ENCODE measurements around the gene VTI1A. TPM values are rescaled to one million over a fixed set of nuclear protein-coding genes. Genes with fewer than 3 reads are reported as not detected.

Gene VTI1A
- total and polyA plus RNA-seq, 2 experiments from 2014 or later = 26.8 to 31.0 TPM

- Histone ChIP-seq H2AFZ (no peak overlapping the region), H3K9me2 (ENCODE audit: insufficient read depth) (no peaks in the 10 kb centered on the region), H3K4me1 (ENCODE audit: insufficient read depth) (peaks cover 47% of the 10 kb centered on the region), H4K20me1 (replicated peaks; ENCODE audit: insufficient read depth) (no peaks in the 10 kb centered on the region), H3K79me2 (replicated peaks; ENCODE audit: insufficient read depth) (no peaks in the 10 kb centered on the region), H3F3A (replicated peaks; ENCODE audit: low read depth) (peaks cover 8% of the 10 kb centered on the region; the same call in 1 of the 2 replicates), H3K4me3 (no peak overlapping the region), H3K27me3 (ENCODE audit: insufficient read depth) (no peaks in the 10 kb centered on the region), H3K4me2 (peak overlapping the region; percentile 44), H3K27ac (ENCODE audit: low read depth) (peak overlapping the region; percentile 51; the same call in 1 of the 2 replicates), H3K36me3 (ENCODE audit: insufficient read depth) (no peaks in the 10 kb centered on the region)
- TF ChIP-seq, protein P1, sequence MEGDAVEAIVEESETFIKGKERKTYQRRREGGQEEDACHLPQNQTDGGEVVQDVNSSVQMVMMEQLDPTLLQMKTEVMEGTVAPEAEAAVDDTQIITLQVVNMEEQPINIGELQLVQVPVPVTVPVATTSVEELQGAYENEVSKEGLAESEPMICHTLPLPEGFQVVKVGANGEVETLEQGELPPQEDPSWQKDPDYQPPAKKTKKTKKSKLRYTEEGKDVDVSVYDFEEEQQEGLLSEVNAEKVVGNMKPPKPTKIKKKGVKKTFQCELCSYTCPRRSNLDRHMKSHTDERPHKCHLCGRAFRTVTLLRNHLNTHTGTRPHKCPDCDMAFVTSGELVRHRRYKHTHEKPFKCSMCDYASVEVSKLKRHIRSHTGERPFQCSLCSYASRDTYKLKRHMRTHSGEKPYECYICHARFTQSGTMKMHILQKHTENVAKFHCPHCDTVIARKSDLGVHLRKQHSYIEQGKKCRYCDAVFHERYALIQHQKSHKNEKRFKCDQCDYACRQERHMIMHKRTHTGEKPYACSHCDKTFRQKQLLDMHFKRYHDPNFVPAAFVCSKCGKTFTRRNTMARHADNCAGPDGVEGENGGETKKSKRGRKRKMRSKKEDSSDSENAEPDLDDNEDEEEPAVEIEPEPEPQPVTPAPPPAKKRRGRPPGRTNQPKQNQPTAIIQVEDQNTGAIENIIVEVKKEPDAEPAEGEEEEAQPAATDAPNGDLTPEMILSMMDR (conservative IDR thresholded peaks at IDR 0.05; ENCODE audit: low read depth in 2 of 2) = no peak
- TF ChIP-seq POLR2AphosphoS5 (IDR thresholded peaks at IDR 0.05; ENCODE audit: low read depth) (no peak), EZH2phosphoT487 (IDR thresholded peaks at IDR 0.05; ENCODE audit: unreplicated experiment) (no peak), STAT1 (IDR thresholded peaks at IDR 0.05; ENCODE audit: unreplicated experiment) (no peak), ZNF331 (CRISPR knock-in tag; IDR thresholded peaks at IDR 0.05; ENCODE audit: low read depth) (no peak), ZNF114 (CRISPR knock-in tag; IDR thresholded peaks at IDR 0.05) (no peak), REST (IDR thresholded peaks at IDR 0.05; ENCODE audit: unreplicated experiment) (no peak), NANOG (IDR thresholded peaks at IDR 0.05; ENCODE audit: borderline replicate concordance) (no peak), EZH2 (IDR thresholded peaks at IDR 0.05; ENCODE audit: low read depth, unreplicated experiment) (no peak)
- TF ChIP-seq, protein P2, sequence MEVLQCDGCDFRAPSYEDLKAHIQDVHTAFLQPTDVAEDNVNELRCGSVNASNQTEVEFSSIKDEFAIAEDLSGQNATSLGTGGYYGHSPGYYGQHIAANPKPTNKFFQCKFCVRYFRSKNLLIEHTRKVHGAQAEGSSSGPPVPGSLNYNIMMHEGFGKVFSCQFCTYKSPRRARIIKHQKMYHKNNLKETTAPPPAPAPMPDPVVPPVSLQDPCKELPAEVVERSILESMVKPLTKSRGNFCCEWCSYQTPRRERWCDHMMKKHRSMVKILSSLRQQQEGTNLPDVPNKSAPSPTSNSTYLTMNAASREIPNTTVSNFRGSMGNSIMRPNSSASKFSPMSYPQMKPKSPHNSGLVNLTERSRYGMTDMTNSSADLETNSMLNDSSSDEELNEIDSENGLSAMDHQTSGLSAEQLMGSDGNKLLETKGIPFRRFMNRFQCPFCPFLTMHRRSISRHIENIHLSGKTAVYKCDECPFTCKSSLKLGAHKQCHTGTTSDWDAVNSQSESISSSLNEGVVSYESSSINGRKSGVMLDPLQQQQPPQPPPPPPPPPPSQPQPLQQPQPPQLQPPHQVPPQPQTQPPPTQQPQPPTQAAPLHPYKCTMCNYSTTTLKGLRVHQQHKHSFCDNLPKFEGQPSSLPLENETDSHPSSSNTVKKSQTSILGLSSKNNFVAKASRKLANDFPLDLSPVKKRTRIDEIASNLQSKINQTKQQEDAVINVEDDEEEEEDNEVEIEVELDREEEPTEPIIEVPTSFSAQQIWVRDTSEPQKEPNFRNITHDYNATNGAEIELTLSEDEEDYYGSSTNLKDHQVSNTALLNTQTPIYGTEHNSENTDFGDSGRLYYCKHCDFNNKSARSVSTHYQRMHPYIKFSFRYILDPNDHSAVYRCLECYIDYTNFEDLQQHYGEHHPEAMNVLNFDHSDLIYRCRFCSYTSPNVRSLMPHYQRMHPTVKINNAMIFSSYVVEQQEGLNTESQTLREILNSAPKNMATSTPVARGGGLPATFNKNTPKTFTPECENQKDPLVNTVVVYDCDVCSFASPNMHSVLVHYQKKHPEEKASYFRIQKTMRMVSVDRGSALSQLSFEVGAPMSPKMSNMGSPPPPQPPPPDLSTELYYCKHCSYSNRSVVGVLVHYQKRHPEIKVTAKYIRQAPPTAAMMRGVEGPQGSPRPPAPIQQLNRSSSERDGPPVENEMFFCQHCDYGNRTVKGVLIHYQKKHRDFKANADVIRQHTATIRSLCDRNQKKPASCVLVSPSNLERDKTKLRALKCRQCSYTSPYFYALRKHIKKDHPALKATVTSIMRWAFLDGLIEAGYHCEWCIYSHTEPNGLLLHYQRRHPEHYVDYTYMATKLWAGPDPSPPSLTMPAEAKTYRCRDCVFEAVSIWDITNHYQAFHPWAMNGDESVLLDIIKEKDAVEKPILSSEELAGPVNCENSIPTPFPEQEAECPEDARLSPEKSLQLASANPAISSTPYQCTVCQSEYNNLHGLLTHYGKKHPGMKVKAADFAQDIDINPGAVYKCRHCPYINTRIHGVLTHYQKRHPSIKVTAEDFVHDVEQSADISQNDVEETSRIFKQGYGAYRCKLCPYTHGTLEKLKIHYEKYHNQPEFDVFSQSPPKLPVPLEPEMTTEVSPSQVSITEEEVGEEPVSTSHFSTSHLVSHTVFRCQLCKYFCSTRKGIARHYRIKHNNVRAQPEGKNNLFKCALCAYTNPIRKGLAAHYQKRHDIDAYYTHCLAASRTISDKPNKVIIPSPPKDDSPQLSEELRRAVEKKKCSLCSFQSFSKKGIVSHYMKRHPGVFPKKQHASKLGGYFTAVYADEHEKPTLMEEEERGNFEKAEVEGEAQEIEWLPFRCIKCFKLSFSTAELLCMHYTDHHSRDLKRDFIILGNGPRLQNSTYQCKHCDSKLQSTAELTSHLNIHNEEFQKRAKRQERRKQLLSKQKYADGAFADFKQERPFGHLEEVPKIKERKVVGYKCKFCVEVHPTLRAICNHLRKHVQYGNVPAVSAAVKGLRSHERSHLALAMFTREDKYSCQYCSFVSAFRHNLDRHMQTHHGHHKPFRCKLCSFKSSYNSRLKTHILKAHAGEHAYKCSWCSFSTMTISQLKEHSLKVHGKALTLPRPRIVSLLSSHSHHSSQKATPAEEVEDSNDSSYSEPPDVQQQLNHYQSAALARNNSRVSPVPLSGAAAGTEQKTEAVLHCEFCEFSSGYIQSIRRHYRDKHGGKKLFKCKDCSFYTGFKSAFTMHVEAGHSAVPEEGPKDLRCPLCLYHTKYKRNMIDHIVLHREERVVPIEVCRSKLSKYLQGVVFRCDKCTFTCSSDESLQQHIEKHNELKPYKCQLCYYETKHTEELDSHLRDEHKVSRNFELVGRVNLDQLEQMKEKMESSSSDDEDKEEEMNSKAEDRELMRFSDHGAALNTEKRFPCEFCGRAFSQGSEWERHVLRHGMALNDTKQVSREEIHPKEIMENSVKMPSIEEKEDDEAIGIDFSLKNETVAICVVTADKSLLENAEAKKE (CRISPR knock-in tag; IDR thresholded peaks at IDR 0.05) = no peak
- TF ChIP-seq, protein P3, sequence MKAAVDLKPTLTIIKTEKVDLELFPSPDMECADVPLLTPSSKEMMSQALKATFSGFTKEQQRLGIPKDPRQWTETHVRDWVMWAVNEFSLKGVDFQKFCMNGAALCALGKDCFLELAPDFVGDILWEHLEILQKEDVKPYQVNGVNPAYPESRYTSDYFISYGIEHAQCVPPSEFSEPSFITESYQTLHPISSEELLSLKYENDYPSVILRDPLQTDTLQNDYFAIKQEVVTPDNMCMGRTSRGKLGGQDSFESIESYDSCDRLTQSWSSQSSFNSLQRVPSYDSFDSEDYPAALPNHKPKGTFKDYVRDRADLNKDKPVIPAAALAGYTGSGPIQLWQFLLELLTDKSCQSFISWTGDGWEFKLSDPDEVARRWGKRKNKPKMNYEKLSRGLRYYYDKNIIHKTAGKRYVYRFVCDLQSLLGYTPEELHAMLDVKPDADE (IDR thresholded peaks at IDR 0.05) = no peak
- H3K36me3 Mint-ChIP-seq (ENCODE audit: low read depth) = peaks cover 4% of the 10 kb centered on the region; the same call in 1 of the 3 replicates
- no peaks in the 10 kb centered on the region for H3K9me3 Mint-ChIP-seq
- ATAC-seq (no peak), DNase-seq (ENCODE audit: low spot score) (no peak)
- peaks cover 59% of the 10 kb centered on the region for H3K4me1 Mint-ChIP-seq
- H3K4me3 Mint-ChIP-seq = no peak overlapping the region
- peak overlapping the region; percentile 62; the same call in 1 of the 2 replicates for H3K27ac Mint-ChIP-seq
- peaks cover 2% of the 10 kb centered on the region for H3K27me3 Mint-ChIP-seq (ENCODE audit: insufficient read depth, low read depth, poor library complexity)
Measured at GRCh38 chr10:112728118-112728883, 281.3 kb downstream of the VTI1A start.
